HG03432 (cell line): Measurements from ENCODE around the gene IL1R2.

ENCODE experiments used
- ATAC-seq: cut with Tn5 transposase; IDR thresholded peaks from one replicate; pipeline ENCODE4 v1.9.1; 2021; ENCODE audit warnings: mild to moderate bottlenecking, moderate library complexity; ENCODE audit not compliant: unreplicated experiment

Gene IL1R2

DNA sequence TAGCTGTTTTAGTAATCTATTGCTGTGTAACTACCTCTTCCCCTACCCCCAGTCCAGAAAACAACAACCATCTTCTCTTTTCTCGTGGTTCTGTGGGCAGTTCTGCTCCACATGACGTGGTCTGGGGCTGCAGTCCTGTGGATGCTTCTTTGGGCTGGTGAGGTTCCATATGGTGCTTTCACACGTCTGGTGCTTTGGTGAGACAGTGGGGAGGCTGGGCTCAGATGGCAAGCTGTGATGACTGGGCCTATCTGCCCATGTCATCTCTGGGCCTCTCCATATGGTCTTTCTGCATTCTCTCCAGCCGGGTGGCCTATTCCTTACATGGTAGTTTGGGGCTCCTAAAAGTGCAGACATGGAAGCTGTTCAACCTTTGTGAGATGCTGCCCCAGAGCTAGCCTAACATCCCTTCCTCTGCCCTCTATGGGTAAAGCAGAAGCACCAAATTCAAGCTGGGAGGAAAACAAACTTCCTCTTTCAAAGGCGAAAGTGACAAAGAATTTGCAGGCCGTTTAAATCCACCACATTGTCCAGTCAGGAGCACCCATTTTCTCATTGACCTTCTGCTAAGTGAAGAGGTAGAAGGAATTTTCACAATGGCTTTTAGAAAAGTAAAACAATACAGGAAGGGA is 82.5 kb downstream of the IL1R2 start:
- ATAC-seq: no peak

DNA sequence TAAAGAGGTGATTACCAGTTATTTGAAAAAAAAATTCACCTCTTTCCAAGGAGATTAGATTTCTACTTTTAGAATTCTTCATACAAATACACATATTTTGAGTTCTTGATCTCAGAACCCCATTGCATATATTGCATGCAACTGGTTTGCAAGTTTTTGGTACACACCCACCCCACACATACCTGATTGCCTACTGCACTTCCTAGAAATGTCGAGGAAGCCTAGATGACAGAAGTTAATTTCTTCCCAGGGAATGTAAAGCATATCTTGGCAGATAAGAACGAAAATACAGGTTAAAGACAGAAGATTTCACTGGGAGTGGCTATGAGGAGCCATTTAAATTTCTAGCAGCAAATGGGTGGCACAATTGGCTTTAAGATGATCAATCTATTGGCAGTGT is 83.7 kb downstream of the IL1R2 start:
- no peak for ATAC-seq

DNA sequence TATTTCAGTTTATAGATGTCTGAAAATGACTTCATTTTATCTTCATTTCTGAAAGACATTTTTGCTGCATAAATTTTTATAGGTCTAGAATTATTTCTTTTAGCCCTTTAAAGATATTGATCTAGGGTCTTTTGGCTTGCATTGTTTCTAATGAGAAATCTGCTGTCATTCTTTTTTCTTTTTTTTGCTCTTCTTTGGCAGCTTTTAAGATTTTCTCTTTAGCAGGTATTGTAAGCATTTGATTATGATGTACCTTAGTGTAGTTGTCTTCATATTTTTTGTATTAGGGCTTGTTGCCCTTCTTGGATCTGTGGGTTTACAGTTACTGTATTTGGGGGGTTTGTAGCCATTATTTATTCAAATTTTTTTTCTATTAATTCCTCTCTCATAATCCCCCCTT is 84.8 kb downstream of the IL1R2 start:
- ATAC-seq: no peak
